MM.1S (cell line): ENCODE results near the gene EMSY.

Experiments
- EZH2 ChIP-seq: fragments of 300-600 bp; sonication (generic); optimal IDR thresholded peaks from 2 replicates; pipeline ENCODE3; 2017; ENCODE audit warnings: low read depth, mild to moderate bottlenecking, antibody characterized with exemption, low read length, mixed read lengths
- EZH2phosphoT487 ChIP-seq: fragments of 300-600 bp; sonication (generic); IDR thresholded peaks from 2 replicates; pipeline ENCODE4 v1.6.1; 2018; ENCODE audit warnings: antibody characterized with exemption, low read length
- TF ChIP-seq, protein P1 (sequence below): fragments of 300-600 bp; sonication (generic); IDR thresholded peaks from 2 replicates; pipeline ENCODE4 v1.5.1; 2016; ENCODE audit warnings: antibody characterized with exemption, low read length, mixed read lengths

DNA sequence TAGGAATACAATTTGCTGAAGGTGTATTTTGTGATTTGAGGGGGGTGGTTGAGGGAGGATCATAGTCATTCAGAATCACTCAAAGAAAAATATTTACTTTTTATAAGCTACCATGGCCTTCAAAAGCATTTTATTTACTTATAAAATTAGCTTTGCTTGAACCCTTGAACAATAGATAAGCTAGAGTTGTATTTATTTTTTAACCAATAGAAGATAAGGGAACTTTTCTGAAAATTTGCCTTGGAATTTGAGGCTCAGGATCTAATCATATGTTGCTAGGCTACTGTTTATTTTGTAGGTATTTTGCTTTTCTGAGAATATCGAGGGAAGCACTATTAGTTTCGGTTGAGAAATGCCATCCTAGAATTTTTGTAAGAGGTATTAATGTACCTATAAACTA is 82.1 kb downstream of the EMSY start:
- TF ChIP-seq, protein P1, sequence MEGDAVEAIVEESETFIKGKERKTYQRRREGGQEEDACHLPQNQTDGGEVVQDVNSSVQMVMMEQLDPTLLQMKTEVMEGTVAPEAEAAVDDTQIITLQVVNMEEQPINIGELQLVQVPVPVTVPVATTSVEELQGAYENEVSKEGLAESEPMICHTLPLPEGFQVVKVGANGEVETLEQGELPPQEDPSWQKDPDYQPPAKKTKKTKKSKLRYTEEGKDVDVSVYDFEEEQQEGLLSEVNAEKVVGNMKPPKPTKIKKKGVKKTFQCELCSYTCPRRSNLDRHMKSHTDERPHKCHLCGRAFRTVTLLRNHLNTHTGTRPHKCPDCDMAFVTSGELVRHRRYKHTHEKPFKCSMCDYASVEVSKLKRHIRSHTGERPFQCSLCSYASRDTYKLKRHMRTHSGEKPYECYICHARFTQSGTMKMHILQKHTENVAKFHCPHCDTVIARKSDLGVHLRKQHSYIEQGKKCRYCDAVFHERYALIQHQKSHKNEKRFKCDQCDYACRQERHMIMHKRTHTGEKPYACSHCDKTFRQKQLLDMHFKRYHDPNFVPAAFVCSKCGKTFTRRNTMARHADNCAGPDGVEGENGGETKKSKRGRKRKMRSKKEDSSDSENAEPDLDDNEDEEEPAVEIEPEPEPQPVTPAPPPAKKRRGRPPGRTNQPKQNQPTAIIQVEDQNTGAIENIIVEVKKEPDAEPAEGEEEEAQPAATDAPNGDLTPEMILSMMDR: no peak
- TF ChIP-seq EZH2phosphoT487 (no peak), EZH2 (no peak)
